ENCODE data around the gene ZNF726. TPM values are rescaled to one million over a fixed set of nuclear protein-coding genes. Genes with fewer than 3 reads are reported as not detected.

Gene ZNF726
- total RNA-seq, 2 experiments from 2014 or later = 2.6 to 3.5 TPM

DNA sequence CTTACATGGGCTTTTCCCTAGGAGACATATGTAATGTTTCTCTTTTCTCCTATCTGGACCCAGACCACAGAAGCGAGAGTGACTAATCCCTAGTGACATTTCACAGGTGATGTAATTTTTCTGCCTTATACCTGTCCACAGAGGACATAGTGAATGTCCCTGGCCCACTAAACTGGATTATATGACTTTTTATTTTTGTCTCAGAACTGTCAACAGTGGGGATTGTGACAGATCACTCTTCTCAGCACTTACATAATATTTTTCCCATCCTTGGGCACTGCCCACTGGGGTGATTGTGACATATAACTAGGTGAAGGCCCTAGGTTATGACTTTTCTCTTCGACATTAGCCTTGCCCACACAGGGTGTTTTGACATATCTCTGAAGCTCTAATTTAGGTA lies 7.9 kb upstream of the ZNF726 start:
- no peak overlapping the region for H3K4me3 ChIP-seq (ENCODE audit: low read length)
- Mint-ChIP-seq H3K4me1 (ENCODE audit: low read depth) (no peaks in the 10 kb centered on the region), H3K9me3 (peaks cover 16% of the 10 kb centered on the region), H3K36me3 (ENCODE audit: low read depth) (no peaks in the 10 kb centered on the region), H3K4me3 (no peak overlapping the region), H3K27me3 (no peaks in the 10 kb centered on the region), H3K27ac (no peak overlapping the region)
- intact Hi-C loops (cut with DNase I, micrococcal nuclease) = no loop called here
- H3K4me1 ChIP-seq (ENCODE audit: insufficient read depth, low read length) = no peaks in the 10 kb centered on the region
- DNase-seq = no peak
- no peaks in the 10 kb centered on the region for H3K27me3 ChIP-seq (ENCODE audit: control insufficient read depth in 1 of 2, insufficient read depth in 2 of 2, low read length in 2 of 2)
- H3K36me3 ChIP-seq (ENCODE audit: insufficient read depth, low read length) = no peaks in the 10 kb centered on the region
- CTCF ChIA-PET = no interaction called here
- TF ChIP-seq, protein P1, sequence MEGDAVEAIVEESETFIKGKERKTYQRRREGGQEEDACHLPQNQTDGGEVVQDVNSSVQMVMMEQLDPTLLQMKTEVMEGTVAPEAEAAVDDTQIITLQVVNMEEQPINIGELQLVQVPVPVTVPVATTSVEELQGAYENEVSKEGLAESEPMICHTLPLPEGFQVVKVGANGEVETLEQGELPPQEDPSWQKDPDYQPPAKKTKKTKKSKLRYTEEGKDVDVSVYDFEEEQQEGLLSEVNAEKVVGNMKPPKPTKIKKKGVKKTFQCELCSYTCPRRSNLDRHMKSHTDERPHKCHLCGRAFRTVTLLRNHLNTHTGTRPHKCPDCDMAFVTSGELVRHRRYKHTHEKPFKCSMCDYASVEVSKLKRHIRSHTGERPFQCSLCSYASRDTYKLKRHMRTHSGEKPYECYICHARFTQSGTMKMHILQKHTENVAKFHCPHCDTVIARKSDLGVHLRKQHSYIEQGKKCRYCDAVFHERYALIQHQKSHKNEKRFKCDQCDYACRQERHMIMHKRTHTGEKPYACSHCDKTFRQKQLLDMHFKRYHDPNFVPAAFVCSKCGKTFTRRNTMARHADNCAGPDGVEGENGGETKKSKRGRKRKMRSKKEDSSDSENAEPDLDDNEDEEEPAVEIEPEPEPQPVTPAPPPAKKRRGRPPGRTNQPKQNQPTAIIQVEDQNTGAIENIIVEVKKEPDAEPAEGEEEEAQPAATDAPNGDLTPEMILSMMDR (IDR thresholded peaks at IDR 0.05) = no peak
- ATAC-seq (ENCODE audit: poor library complexity) = no peak
- H3K9me3 ChIP-seq (ENCODE audit: control insufficient read depth in 1 of 2, insufficient read depth in 1 of 2, low read length in 2 of 2) = peaks cover 0 to 18% of the 10 kb centered on the region in 2 experiments
- no peak overlapping the region for H3K27ac ChIP-seq (ENCODE audit: low read depth in 1 of 2, low read length in 2 of 2)
- POLR2A ChIA-PET = no interaction called here

DNA sequence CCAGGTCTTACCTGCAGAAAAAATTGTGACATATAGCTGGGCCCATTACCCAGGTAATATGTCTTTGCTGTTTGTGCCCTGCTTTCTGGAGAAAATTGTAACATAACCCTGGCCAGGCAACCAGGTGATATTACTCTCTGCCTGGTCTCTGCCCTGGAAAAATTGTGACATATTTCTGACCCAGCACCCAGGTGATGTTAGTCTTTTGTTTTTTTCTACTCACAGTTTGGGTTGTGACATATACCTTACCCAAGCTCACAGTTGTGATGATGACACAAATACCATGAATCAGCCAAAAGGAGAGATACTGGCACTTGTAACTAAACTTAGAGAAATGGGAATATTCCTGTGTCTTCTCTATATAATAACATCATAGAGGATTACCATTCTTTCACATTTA lies 6.5 kb upstream of the ZNF726 start:
- Mint-ChIP-seq H3K27me3 (no peaks in the 10 kb centered on the region), H3K27ac (no peak overlapping the region), H3K4me3 (no peak overlapping the region), H3K4me1 (ENCODE audit: low read depth) (no peaks in the 10 kb centered on the region), H3K36me3 (ENCODE audit: low read depth) (no peaks in the 10 kb centered on the region), H3K9me3 (peaks cover 16% of the 10 kb centered on the region)
- Histone ChIP-seq H3K4me3 (ENCODE audit: low read length) (no peak overlapping the region), H3K4me1 (ENCODE audit: insufficient read depth, low read length) (no peaks in the 10 kb centered on the region), H3K9me3 (ENCODE audit: control insufficient read depth in 1 of 2, insufficient read depth in 1 of 2, low read length in 2 of 2) (peaks cover 0 to 18% of the 10 kb centered on the region in 2 experiments), H3K27me3 (ENCODE audit: control insufficient read depth in 1 of 2, insufficient read depth in 2 of 2, low read length in 2 of 2) (no peaks in the 10 kb centered on the region), H3K36me3 (ENCODE audit: insufficient read depth, low read length) (no peaks in the 10 kb centered on the region), H3K27ac (ENCODE audit: low read depth in 1 of 2, low read length in 2 of 2) (no peak overlapping the region)
- ChIA-PET POLR2A (no interaction called here), CTCF (no interaction called here)
- DNase-seq (no peak), ATAC-seq (ENCODE audit: poor library complexity) (no peak)
- intact Hi-C loops (cut with DNase I, micrococcal nuclease) = no loop called here
- TF ChIP-seq, protein P1 (IDR thresholded peaks at IDR 0.05) = no peak

DNA sequence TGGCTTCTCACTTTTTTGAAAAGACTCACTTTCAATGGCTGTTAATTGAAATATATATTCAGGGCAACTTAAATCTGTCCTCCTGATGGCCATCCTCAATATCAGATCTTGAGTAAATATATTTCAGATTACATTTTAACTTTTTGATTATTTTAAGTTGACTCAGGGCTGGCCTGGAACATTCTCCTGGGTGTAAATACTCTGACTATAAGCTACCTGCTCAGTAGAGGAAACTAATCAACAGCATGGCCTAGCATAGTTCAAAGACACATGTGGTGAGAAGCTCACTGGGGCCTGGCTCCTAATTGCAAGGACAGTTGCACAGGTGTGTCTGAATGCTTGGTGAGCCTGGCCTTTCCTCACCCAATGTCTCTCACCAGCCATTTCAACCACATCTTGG lies 5.5 kb upstream of the ZNF726 start:
- TF ChIP-seq, protein P1 (IDR thresholded peaks at IDR 0.05) = no peak
- H3K27me3 Mint-ChIP-seq = no peaks in the 10 kb centered on the region

More for the DNA sequence above, 5.5 kb upstream of the ZNF726 start:
- intact Hi-C loops (cut with DNase I, micrococcal nuclease) = no loop called here
- Histone ChIP-seq H3K27me3 (ENCODE audit: control insufficient read depth in 1 of 2, insufficient read depth in 2 of 2, low read length in 2 of 2) (no peaks in the 10 kb centered on the region), H3K4me3 (ENCODE audit: low read length) (no peak overlapping the region), H3K4me1 (ENCODE audit: insufficient read depth, low read length) (peaks cover 3% of the 10 kb centered on the region), H3K27ac (ENCODE audit: low read depth in 1 of 2, low read length in 2 of 2) (no peak overlapping the region), H3K36me3 (ENCODE audit: insufficient read depth, low read length) (no peaks in the 10 kb centered on the region), H3K9me3 (ENCODE audit: control insufficient read depth in 1 of 2, insufficient read depth in 1 of 2, low read length in 2 of 2) (peaks cover 0 to 17% of the 10 kb centered on the region in 2 experiments)
- no peak overlapping the region for H3K4me3 Mint-ChIP-seq
- H3K36me3 Mint-ChIP-seq (ENCODE audit: low read depth) = no peaks in the 10 kb centered on the region
- POLR2A ChIA-PET = no interaction called here
- H3K27ac Mint-ChIP-seq = no peak overlapping the region
- peaks cover 9% of the 10 kb centered on the region for H3K9me3 Mint-ChIP-seq
- ATAC-seq (ENCODE audit: poor library complexity) (no peak), DNase-seq (no peak)
- no peaks in the 10 kb centered on the region for H3K4me1 Mint-ChIP-seq (ENCODE audit: low read depth)
- CTCF ChIA-PET = no interaction called here
